Measurements from ENCODE around the gene AMZ2.
"Not testable (repeated sequence)": the region's sequence is repeated elsewhere in the genome, so short reads cannot be mapped to it uniquely, and the experiment has no call there.

AMZ2 gene

DNA sequence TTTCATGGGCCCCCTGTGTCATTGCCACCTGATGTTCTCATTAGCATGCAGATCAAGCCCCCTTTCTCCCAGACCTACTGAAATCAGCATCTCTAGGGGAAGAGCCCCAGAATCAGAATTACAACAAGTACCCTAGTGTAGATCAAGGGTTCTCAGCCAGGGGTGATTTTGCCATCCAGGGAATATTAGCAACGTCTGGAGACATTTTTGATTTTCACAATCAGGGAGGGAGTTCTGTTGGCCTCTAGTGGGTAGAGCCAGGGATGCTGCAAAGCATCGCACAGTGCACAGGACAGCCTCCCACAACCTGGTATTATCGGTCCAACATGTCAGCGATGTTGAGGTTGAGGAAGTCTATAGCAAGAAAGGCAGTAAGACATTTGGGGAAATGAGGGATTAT, 7.3 kb downstream of the AMZ2 start:
- DNase-seq: no peak

DNA sequence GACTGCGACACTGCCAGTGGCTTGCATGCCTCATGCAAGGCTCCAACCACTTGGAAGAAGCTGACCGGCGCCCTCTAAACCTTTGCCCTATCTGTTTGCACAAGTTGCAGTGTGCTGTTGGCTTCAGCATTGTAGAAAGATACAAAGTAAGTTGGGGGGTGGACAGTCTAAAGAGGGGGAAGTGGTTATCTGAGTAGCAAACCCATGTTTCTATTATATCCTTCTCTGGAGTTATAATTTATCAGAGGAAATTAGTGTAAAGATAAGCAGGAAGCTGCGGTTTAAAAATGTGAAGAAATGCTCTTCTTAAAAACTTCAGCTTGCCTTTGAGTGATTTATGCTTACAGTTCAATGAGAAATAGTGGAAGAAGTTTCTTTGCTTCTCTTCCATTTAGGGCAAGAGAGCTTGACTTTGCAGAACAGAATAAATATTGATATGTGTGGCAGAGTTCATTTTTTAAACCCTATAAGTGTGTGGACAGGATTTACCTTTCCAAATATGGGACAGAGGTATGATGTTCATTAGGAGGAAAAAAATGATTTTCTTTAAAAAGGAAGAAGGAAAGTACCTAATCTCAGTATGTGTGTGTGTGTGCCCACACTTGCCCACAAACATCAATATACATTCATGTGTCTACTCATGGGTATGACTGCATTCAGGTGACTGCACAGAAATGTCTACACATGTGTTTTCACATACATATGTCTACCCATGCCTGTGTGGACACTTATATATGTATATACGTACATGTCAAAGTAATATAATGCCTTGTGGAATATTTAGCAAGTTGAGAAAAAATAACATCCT, 8.1 kb downstream of the AMZ2 start:
- DNase-seq: no peak

DNA sequence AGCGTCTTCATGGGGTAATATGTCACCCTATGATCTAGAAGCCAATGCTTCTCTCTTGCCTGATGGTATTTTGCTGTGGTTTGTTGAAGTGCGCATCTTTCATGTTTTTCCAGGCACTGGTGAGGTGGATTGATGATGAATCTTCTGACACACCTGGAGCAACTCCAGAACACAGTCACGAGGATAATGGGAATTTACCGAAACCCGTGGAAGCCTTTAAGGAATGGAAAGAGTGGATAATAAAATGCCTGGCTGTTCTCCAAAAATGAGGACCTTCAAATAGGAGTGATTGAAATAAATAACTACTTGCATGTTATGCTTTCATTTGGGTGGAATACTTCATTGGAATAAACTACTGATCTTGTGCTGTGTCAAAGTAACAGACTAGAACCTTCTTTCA, 8.9 kb downstream of the AMZ2 start:
- DNase-seq: not testable (repeated sequence)

DNA sequence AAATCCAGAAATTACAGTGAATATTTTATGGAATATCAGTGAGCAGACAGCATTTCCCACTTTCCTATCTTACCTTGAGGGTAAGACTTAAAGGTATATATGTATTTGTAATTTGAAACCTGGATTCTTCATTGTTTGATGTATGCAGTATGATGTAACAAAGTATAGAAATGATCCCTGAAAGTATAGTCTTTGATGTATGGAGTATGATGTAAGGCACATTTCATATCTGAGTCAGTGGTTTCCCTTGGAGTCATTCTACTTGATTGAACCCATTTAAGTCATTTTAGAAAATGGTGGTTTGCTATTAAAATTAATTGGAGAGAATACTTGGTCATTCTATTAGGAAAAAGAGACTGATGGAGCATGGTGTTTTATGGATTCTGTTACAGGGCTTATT, 10.1 kb downstream of the AMZ2 start:
- DNase-seq: no peak

DNA sequence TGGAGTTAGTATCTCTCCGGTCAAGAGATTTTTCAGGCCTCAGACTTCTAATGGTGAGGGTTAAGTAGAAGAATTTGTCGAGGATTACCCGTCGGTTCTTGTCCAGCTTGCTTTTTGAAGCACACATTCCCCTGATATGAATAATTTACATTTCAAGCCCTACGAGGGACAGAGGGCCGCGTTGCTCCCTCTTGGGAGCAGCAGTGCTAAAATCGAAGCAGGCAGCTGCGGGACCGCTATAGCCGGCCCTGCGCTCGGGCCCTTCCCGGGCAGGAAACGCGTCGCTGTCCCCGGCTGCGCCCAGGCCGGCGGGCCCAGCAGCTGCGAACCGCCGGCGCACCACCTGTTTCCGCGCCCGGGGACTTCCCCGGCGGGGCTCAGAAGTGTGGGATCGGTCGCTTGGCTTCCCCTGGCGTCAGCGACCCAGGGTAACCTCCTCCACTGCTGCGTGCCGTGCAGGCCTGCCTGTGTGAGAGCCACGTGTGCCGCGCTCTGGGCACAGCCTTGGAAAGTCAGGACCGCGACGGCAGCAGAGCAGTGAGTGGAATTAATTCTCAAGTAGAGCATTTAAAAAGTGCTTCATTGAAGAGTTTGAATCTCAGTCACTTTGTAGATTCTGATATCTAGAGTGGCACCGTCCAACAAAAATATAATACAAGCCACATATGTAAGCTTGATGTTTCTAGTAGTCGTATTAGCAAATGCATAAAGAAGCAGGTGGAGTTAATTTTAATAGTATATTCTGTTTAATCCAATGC, 11.2 kb downstream of the AMZ2 start:
- peak; percentile 9 for DNase-seq

DNA sequence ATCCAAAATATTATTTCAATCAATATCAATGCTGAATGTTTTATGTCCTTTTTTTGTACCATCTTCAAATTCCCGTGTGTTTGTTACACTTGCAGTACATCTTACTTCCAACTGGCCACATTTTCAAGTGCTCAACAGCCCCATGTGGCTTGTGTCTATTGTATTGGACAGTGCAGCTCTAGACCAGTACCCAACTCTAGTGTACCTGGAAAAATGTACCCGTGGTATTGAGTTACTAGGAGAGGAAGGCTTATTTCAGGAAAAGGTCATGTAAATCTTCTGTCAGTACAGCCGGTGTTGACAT, 11.8 kb downstream of the AMZ2 start:
- not testable (repeated sequence) for DNase-seq

DNA sequence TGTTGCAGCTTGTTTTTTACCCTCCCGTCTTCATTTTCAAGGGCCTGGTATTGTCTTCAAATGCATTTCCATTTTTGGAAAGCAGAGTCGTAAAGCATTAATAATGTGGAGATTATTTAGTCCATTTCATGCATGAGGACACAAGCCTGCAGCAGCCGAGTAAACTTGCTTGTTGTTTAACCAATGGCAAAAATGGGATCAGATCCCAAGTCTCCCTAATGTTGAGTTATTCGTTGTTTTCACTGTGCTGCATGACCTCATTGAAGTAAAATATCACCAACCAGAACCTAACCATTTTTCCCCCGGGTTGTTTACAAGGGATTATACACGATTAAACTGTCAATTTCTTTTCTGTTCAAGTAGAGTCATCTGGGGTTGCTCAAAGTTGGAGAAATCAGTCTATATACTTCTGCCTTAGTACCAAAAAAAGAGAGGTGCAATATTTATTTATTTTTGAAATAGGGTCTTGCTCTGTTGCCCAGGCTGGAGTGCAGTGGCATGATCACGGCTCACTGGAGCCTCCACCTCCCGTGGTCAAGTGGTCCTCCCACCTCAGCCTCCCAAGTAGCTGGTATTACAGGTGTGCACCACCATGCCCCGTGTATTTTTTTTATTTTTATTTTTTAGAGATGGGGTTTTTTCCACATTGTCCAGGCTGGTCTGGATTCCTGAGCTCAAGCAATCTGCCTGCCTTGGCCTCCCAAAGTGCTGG, 12.4 kb downstream of the AMZ2 start:
- DNase-seq: no peak

DNA sequence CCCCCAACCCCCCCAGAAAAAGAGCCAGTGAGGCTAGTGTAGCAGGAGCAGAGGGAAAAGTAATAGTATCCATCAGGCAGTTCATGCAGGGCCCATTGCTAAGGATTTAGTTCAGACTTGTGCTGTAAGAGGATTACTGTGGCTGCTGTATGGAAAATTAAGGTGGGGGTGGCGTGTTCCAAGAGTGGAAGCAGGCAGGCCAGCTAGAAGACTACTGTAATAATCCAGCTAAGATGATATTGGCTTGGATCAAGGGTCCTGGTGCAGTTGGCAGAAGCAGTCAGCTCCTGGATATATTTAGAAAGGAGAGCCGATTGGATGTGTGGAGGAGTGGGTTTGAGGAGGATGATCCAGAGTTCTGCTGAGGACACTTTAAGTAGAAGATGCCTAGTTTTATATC, 14.6 kb downstream of the AMZ2 start:
- DNase-seq: not testable (repeated sequence)

DNA sequence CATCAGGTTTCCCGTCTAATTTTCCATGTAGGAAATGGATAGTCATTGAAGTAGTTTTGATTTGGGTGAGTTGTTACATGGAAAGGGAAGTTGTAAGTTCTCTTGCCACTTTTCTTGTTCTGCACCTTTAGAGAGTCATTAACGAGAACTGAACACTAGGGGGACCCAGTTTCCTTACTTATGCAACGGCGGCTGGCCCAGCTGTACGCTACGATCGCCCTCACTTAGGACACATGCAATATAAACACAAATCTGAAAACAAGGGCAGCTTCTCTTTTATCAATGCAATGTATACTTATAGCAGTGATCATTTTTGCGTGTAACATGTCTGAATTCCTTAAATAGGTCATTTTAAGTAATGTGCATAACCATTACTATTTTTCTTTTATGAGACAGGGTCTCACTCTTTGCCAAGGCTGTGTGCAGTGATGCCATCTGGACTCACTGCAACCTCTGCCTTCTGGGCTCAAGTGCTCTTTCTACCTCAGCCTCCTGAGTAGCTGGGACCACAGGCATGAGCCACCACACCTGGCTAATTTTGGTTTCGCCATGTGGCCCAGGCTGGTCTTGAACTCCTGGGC, 15.3 kb downstream of the AMZ2 start:
- not testable (repeated sequence) for DNase-seq

DNA sequence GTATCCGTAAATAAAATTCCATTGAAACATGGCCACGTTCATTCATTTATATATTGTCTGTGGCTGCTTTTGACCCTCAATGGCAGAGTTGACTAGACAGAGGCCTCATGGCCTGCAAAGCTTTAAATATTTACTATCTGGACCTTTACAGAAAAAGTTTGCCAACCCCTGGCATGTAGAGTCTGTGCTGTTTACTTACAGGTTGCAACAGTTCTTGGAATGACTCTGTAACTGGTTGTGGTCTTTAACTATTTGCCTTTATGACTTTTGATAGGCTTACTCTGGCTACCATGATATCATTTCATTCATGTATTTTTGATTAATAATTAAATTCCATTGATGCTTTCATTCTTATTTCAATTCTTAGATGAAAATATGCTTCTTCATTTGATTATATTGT, 18.0 kb downstream of the AMZ2 start:
- not testable (repeated sequence) for DNase-seq

DNA sequence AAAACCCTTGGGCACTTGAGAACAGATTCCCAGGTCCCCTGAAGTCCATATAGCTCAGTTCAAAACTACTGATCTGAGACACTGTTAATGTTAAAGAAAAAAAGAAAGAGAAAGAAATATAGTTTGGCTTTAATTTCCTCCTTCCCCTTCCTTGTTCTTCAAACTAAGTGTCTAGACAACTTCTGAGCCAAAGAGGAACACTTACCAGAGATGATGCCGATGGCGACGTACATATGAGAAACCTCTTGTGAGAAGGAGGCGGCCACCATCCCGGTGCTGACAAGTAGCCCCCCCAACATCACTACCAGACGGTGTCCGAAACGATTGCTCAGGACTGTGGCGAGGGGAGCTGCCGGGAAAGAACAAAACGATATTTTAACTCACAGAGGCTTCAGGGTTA, 25.9 kb downstream of the AMZ2 start:
- no peak for DNase-seq

DNA sequence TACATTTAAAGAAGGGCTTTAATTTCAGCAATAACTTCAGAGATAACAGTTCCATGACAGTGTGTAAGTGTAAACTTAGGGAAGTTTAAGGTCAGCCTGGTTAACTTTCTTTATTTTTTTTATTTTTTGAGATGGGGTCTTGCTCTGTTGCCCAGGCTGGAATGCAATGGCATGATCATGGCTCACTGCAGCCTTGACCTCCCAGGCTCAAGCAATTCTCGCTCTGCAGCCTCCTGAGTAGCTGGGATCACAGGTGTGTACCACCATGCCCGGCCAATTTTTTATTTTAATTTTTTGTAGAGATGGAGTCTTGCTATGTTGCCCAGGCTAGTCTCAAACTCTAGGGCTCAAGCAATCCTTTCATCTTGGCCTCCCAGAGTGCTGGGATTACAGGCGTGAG, 28.5 kb downstream of the AMZ2 start:
- not testable (repeated sequence) for DNase-seq

DNA sequence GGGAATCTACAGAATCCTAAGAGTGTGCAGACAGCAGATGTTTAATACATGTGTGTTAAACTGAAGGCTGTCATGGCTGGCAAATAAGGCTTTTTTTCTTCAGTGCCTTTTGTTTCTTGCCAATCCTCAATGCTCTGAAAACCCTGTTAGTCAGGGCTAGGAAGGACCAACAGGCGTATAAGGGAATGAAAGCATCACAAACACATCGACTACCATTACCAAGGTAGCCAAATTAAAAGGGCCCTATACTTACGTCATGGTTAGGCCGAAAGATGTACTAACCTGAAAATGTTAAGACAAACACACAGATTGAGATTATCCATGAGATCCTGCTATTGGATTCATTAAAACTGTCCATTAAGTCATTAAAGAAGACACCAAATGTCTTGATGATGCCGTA, 30.0 kb downstream of the AMZ2 start:
- DNase-seq: no peak

DNA sequence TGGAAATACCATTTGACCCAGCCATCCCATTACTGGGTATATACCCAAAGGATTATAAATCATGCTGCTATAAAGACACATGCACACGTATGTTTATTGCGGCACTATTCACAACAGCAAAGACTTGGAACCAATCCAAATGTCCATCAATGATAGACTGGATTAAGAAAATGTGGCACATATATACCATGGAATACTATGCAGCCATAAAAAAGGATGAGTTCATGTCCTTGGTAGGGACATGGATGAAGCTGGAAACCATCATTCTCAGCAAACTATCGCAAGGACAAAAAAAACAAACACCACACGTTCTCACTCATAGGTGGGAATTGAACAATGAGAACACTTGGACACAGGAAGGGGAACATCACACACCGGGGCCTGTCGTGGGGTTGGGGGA, 34.1 kb downstream of the AMZ2 start:
- not testable (repeated sequence) for DNase-seq

DNA sequence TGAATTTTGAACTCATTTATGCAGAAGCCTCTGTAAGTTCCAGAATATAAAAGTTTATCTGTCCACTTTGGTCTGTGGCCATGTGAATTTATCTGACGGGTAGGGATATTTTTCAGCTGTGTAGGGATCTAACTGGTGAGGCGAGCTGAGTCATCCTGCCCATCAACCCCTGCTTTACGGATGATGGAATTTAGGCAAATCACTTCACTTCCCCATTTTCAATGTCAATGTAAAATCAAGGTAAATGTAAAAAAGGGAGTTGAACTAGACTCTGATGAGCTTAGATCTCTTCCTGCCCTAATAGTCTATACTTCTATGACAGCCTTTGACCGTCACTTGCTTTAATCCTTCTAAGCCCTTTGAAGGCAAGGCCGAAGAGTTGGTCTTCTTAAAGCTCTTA, 40.5 kb downstream of the AMZ2 start:
- DNase-seq: no peak

DNA sequence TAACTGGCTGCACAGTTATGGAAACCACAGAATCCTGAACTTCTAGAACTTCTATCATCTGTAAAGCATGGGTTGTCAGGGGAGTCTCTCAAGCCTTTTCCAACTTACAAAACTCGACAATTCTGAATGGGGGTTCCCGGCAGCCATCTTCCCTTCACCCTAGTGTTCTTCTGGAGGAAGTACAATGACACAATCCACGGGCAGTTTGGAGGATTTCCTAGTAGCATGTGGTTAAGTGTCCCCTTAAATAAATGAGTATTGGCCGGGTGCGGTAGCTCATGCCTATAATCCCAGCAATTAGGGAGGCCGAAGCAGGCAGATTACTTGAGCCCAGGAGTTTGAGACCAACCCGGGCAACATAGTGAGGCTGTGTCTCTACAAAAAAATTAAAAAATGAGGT, 41.0 kb downstream of the AMZ2 start:
- DNase-seq: no peak

DNA sequence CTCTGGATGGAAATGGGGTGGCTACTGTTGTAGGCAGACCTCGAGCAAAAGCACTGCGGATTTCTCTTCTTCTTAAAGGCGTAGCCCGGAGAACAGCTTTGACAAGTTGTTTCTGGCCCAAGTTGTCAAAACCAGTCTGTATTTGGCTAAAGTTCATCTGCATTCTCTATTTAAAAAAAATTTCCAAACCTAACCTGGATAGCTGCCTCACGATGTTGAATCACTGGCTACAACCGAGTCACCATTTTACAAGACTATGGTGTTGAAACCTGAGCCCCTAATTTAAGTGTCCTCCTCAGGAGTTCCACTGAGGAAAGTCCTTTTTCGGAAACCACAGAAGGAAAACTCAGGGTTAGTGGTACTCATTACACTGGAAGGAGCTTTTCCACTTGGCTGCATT, 41.6 kb downstream of the AMZ2 start:
- no peak for DNase-seq

DNA sequence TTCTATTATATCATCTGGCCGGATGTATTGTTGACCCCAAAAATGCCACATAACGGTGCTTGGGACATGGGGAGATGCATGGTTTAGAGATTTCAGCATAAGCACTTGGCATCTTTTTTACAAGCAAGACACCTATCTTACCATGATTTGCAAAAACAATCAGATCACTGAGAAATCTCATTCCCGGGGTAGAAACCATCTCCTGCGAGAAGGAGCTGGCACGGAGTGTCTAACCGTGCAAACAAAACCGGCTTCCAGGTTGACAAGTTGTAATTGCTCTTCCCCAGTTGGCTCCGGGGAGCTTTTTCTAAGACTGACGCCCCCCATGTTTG, 42.1 kb downstream of the AMZ2 start:
- DNase-seq: no peak

DNA sequence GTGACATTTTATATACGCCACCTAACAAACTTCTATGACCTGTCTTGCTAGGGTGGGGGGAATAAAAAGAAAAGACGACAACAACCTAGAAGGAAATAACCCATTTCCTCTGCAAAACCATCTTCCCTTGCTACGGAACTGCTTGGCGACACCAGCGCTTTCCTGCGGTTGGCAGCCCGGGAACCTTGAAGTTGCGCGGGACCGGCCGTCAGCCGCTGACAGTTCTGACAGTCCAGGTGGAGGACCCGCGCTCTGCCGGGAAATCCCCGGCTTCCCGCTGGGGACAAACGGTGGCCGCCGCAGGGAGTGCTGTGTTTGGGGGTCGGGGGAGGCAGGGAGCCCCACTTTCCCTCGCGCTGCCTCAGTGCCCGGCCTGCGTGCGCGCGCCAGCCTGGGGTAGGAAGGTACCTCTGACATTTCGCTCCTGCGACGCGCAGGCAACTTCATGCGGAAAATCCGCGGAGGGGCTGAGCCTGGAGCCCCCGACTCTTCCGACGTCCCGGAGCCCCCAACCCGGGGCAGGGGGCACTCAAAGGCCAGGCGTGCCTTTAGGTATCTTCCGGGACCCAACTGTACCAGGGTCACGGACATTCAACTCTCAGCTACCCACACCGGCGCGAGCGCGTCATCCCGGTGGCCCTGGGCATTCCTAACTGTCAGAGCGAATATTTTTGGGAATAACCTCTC, 42.6 kb downstream of the AMZ2 start:
- no peak for DNase-seq

DNA sequence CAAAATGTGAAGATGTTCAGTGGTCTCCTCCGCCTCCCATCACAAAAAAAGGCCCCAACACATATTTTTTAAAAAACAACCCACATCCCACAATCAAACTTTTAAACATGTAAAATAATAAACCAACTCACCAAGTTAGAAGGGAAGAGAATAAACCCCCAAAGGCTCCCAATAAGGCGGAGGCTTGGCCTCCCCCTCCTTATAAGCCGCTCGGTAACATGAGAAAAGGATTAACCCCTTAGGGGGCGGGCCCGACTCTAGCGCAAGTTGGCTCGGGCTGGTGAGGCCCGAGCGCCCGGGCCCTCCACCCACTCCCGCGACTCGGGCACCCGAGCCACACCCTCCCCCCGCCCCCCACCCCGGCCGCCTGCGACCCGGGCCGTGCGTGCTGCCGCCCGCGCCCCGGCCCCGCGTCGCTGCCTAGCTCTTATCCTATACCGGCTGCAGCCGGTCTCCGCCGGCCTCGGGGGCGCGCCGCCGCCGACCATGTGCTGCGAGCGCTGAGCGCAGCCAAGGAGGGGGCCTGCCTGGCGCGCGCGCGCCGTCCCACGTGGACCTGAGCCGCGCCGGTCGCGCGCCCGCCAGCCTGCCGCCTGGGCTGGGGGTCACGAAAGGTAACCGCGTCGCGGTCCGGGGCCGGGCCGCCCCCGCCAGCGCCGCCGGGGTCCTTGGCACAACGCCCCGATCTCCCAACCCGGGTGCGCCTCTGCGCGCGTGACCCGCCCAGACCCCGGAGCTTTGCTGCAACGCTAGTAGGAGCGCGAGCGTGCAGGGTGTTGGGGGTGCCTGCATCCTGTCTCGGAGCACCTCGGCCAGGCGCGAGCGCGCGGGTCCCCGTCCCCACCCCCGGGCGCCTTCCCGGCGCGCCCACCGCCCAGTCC, 43.4 kb downstream of the AMZ2 start, which contains the start of the genes ARSG and SLC16A6:
TSS of gene ARSG (plus strand) at position 541 of the 881 bp plus-strand sequence. CDS start 15,999 bp downstream, outside the sequence.
TSS of gene SLC16A6 (minus strand) at position 173 of the 881 bp plus-strand sequence. CDS start 12,807 bp downstream, outside the sequence.
- peak; percentile 77 for DNase-seq

DNA sequence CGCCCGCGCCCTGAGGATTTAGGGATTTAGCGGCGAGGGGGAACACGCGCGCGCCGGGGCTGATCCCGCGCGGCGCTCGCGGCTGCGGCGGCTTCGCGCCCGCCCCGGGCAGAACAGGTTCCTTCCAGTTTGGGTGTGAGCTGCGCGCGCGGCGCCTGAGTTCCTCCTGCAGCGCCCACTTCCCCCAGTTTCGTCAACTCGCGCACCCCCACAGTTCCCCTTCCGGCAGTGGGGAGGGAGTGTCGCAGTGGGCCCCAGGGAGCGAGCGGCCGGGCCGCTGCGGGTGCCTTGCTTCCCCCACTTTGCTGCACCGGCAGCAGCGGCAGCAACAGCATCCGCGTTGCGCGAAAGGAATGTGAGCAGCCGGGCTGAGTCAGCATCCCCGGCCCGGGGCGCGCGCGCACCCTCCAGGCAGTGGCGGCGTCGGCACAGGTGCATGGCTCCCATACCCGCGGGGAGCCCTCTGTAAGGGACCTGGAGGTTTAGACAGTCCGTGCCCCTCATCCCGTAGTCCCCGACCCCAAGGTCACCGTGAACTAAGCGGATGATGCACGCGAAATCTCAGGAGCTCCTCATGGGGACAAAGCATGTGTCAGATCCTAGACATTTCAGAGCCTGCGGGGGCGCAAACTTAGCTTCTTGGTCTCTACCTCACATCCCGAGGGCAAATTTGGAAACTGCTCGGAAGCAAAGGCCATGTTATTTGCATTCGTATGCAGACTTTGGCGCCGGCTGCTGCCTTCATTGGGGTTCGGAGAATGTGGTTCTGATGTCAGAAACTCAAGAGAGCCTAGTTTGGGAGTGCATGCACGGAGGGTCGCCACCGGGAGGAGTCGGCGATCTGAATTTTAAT, 44.2 kb downstream of the AMZ2 start:
- DNase-seq: peak; percentile 61

Data from DMS 273 treated with DMSO at 0.1 percent for 48 hours (cell line).